HepG2 (cell line): Measurements from ENCODE around the gene C1QL2.

ENCODE experiments used
- EED ChIP-seq: sonication (generic); formaldehyde crosslinking; IDR thresholded peaks from 2 replicates; pipeline ENCODE4 v1.5.0; 2020; ENCODE audit warnings: mild to moderate bottlenecking, missing genetic modification reagents
- TBL1XR1 ChIP-seq: fragments of 150-350 bp; IDR thresholded peaks from 2 replicates; pipeline ENCODE4 v1.6.1; 2014; ENCODE audit warnings: borderline replicate concordance, low read length; ENCODE audit not compliant: partially characterized antibody
- ZNF614 ChIP-seq: IDR thresholded peaks from 2 replicates; pipeline ENCODE4 v1.6.1; 2018; ENCODE audit warnings: missing biosample characterization, missing genetic modification reagents, inconsistent platforms, borderline replicate concordance
- TF ChIP-seq, protein P1 (sequence below), 2 experiments: IDR thresholded peaks; 2 replicates each; pipeline ENCODE4 v1.6.1; 2011 to 2012; ENCODE audit warnings: low read length in 2 of 2, borderline replicate concordance in 1 of 2, low read depth in 1 of 2, mild to moderate bottlenecking in 1 of 2, moderate library complexity in 1 of 2
- TF ChIP-seq, protein P2 (sequence below): sonication (generic); formaldehyde crosslinking; IDR thresholded peaks from 2 replicates; pipeline ENCODE4 v1.5.1; 2020; ENCODE audit warnings: mild to moderate bottlenecking, missing genetic modification reagents, moderate library complexity

DNA sequence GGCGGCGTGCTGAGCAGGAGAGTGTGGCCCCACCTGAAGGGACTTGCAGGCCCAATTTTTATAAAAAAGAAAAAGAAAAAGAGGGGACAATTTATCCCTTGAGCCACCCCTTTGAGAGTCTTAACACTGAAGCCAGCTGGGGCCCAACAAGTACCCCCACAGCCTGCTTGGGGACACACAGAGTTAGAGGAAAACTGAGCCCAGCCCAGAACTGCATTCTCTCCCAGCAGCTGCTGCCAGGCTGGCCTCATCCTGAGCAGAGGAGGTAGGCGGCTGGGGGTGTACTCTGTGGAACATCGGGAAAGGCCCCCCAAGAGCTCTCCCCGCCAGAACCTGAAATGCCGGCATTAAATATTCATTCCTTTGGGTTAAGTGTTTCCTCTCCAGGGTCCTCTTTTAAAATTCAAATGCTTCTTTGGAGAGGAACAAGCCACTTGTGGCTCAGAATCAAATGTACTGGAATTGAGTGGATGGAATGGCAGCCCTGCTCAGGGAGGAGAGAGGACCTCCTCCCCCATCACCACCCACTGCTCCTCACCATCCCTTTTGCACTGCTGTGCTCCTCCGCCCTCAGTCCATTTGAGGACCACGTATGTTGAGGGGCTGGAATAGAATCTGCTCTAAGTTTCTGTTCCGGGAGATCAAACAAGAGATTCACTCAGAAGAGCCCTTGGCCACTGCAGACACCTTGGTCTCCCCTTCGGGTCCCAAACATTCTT is 45.6 kb downstream of the C1QL2 start:
- TF ChIP-seq, protein P1, sequence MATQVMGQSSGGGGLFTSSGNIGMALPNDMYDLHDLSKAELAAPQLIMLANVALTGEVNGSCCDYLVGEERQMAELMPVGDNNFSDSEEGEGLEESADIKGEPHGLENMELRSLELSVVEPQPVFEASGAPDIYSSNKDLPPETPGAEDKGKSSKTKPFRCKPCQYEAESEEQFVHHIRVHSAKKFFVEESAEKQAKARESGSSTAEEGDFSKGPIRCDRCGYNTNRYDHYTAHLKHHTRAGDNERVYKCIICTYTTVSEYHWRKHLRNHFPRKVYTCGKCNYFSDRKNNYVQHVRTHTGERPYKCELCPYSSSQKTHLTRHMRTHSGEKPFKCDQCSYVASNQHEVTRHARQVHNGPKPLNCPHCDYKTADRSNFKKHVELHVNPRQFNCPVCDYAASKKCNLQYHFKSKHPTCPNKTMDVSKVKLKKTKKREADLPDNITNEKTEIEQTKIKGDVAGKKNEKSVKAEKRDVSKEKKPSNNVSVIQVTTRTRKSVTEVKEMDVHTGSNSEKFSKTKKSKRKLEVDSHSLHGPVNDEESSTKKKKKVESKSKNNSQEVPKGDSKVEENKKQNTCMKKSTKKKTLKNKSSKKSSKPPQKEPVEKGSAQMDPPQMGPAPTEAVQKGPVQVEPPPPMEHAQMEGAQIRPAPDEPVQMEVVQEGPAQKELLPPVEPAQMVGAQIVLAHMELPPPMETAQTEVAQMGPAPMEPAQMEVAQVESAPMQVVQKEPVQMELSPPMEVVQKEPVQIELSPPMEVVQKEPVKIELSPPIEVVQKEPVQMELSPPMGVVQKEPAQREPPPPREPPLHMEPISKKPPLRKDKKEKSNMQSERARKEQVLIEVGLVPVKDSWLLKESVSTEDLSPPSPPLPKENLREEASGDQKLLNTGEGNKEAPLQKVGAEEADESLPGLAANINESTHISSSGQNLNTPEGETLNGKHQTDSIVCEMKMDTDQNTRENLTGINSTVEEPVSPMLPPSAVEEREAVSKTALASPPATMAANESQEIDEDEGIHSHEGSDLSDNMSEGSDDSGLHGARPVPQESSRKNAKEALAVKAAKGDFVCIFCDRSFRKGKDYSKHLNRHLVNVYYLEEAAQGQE (IDR thresholded peaks at IDR 0.05; ENCODE audit: borderline replicate concordance in 1 of 2, low read depth in 1 of 2, low read length in 2 of 2), result no peak
- TF ChIP-seq EED (CRISPR knock-in tag) (no peak), TBL1XR1 (no peak), ZNF614 (no peak)
- TF ChIP-seq, protein P2, sequence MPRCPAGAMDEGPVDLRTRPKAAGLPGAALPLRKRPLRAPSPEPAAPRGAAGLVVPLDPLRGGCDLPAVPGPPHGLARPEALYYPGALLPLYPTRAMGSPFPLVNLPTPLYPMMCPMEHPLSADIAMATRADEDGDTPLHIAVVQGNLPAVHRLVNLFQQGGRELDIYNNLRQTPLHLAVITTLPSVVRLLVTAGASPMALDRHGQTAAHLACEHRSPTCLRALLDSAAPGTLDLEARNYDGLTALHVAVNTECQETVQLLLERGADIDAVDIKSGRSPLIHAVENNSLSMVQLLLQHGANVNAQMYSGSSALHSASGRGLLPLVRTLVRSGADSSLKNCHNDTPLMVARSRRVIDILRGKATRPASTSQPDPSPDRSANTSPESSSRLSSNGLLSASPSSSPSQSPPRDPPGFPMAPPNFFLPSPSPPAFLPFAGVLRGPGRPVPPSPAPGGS (CRISPR knock-in tag), result no peak
